Measurements from ENCODE around the gene TMEM144. TPM values are rescaled to one million over a fixed set of nuclear protein-coding genes. Genes with fewer than 3 reads are reported as not detected.

Gene TMEM144
- total RNA-seq, 1 experiment from 2014 or later: 3.4 TPM

DNA sequence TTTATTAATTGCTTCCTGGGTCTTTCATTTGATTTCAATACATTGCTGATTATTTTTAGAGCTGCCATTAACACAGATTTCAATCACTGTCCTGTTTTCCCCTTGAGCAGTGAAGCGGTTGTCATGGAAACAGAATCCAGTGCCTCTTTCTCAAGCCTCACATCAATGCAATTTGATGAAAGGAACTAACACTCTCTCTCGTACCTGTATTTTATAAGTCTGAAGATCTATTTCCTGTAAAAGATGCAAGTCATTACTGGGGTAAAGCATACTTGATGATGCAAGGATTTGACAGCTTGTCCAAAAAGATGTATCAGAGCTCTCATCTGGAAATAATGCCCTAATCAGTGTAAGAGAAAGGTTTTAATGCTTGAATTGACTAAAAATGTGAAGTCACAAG is 19.6 kb upstream of the TMEM144 start:
- no peak overlapping the region for H2BK15ac ChIP-seq (ENCODE audit: low read depth, low read length)
- H2AFZ ChIP-seq (ENCODE audit: low read length): no peak overlapping the region
- no peak overlapping the region for H3K9ac ChIP-seq (ENCODE audit: extremely low read depth, insufficient read length, low read length)
- H3T11ph ChIP-seq (ENCODE audit: low read length): no peak overlapping the region
- H4K91ac ChIP-seq (ENCODE audit: insufficient read length, low read depth, low read length): no peak overlapping the region
- no peak overlapping the region for H2BK120ac ChIP-seq (ENCODE audit: low read depth, low read length, poor library complexity, severe bottlenecking)
- no peak overlapping the region for H3K27ac ChIP-seq (ENCODE audit: insufficient read length, low read depth, low read length)
- H2BK20ac ChIP-seq (ENCODE audit: low read depth, low read length, poor library complexity, severe bottlenecking): no peak overlapping the region
- no peak overlapping the region for H2BK12ac ChIP-seq (ENCODE audit: insufficient read length, low read depth, low read length)
- H3K27me3 ChIP-seq (ENCODE audit: insufficient read depth, low read length): no peaks in the 10 kb centered on the region
- Mint-ChIP-seq H3K27me3 (ENCODE audit: low read depth) (no peaks in the 10 kb centered on the region), H3K27ac (no peak overlapping the region), H3K4me3 (no peak overlapping the region), H3K9me3 (no peaks in the 10 kb centered on the region), H3K4me1 (no peaks in the 10 kb centered on the region), H3K36me3 (ENCODE audit: insufficient read depth in 1 of 3, low read depth in 3 of 3) (no peaks in the 10 kb centered on the region)
- H3K4me2 ChIP-seq (ENCODE audit: insufficient read depth, insufficient read length, low read length): no peak overlapping the region
- H3K9me3 ChIP-seq (ENCODE audit: control insufficient read depth, low read depth, low read length): no peaks in the 10 kb centered on the region
- TF ChIP-seq, protein P1, sequence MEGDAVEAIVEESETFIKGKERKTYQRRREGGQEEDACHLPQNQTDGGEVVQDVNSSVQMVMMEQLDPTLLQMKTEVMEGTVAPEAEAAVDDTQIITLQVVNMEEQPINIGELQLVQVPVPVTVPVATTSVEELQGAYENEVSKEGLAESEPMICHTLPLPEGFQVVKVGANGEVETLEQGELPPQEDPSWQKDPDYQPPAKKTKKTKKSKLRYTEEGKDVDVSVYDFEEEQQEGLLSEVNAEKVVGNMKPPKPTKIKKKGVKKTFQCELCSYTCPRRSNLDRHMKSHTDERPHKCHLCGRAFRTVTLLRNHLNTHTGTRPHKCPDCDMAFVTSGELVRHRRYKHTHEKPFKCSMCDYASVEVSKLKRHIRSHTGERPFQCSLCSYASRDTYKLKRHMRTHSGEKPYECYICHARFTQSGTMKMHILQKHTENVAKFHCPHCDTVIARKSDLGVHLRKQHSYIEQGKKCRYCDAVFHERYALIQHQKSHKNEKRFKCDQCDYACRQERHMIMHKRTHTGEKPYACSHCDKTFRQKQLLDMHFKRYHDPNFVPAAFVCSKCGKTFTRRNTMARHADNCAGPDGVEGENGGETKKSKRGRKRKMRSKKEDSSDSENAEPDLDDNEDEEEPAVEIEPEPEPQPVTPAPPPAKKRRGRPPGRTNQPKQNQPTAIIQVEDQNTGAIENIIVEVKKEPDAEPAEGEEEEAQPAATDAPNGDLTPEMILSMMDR (conservative IDR thresholded peaks at IDR 0.05): no peak
- H4K20me1 ChIP-seq (ENCODE audit: control insufficient read depth, insufficient read depth, insufficient read length): no peaks in the 10 kb centered on the region
- no peaks in the 10 kb centered on the region for H3K79me2 ChIP-seq (ENCODE audit: insufficient read depth, low read length)
- H4K5ac ChIP-seq (ENCODE audit: insufficient read length, low read depth, low read length): no peak overlapping the region
- no peaks in the 10 kb centered on the region for H3K4me1 ChIP-seq (ENCODE audit: insufficient read depth, low read length)
- no peak for DNase-seq
- H3K18ac ChIP-seq (ENCODE audit: insufficient read length, low read depth, low read length): no peak overlapping the region
- no CpG with 5 or more reads among the region's 2 CpGs for WGBS (ENCODE audit: extremely low coverage, insufficient read length, low lambda C conversion rate)
- H2AK5ac ChIP-seq (ENCODE audit: insufficient read length, low read length): no peak overlapping the region
- no peak overlapping the region for H2BK5ac ChIP-seq (ENCODE audit: insufficient read length, low read length)
- H3K23ac ChIP-seq (ENCODE audit: insufficient read length, low read depth, low read length): no peak overlapping the region
- no peaks in the 10 kb centered on the region for H3K23me2 ChIP-seq (ENCODE audit: insufficient read length, low read depth, low read length, poor library complexity, severe bottlenecking)
- H4K8ac ChIP-seq (replicated peaks; ENCODE audit: insufficient read length, low read depth, low read length): no peak overlapping the region
- no peak overlapping the region for H3K14ac ChIP-seq (ENCODE audit: insufficient read depth, low read length)
- no peaks in the 10 kb centered on the region for H3K79me1 ChIP-seq (ENCODE audit: insufficient read depth, low read depth, low read length, poor library complexity, severe bottlenecking)
- no peak overlapping the region for H3K56ac ChIP-seq (ENCODE audit: insufficient read length, low read depth, low read length)
- no peak overlapping the region for H3K4ac ChIP-seq (ENCODE audit: low read depth, low read length)

Data from H9 (cell line).